Muscle of back (tissue), 10 donors: ENCODE results near the gene GON4L. TPM values are rescaled to one million over a fixed set of nuclear protein-coding genes. Genes with fewer than 3 reads are reported as not detected.

Experiments used
- polyA plus RNA-seq, 10 donors: library from polyadenylated mRNA; unstranded; fragments of 120-200 nt; gene quantifications; one replicate each; pipeline ENCODE4 v1.2.1, GENCODE V29; 2013; ENCODE audit not compliant: insufficient read length in 10 of 10

The GON4L gene
- polyA plus RNA-seq, 10 donors = 21.8 to 43.6 (median 30.3) TPM

Other genes starting within 250 kb of the GON4L start
- gene MSTO1, start 247.0 kb downstream of the GON4L start, polyA plus RNA-seq = 10 to 100 TPM; 24.9 to 50.5 (median 33.8) TPM
- gene YY1AP1, start 168.4 kb downstream of the GON4L start, polyA plus RNA-seq = 10 to 100 TPM; 38.8 to 60.3 (median 52.2) TPM
- gene DAP3, start 168.1 kb downstream of the GON4L start, polyA plus RNA-seq = 100 to 1,000 TPM; 111 to 162 (median 138) TPM
- 10 to 100 TPM; 13.1 to 19.8 (median 16.1) TPM for gene SYT11, start 2.4 kb upstream of the GON4L start, polyA plus RNA-seq
- 10 to 100 TPM; 20.7 to 33.1 (median 25.6) TPM for gene RIT1, start 54.1 kb upstream of the GON4L start, polyA plus RNA-seq
- gene KHDC4, start 77.2 kb upstream of the GON4L start, polyA plus RNA-seq = 10 to 100 TPM; 21.9 to 51.3 (median 30.2) TPM
- gene RXFP4, start 84.4 kb upstream of the GON4L start, polyA plus RNA-seq = under 1 TPM in 3 of 10 donors, not detected in 7; 0.14 to 0.22 (median 0.16) TPM
- gene ARHGEF2, start 121.3 kb upstream of the GON4L start, polyA plus RNA-seq = 100 to 1,000 TPM in 9 of 10 donors, 10 to 100 TPM in 1; 97.7 to 165 (median 139) TPM
- gene SSR2, start 163.7 kb upstream of the GON4L start, polyA plus RNA-seq = 100 to 1,000 TPM; 212 to 298 (median 248) TPM
- 10 to 100 TPM; 37.6 to 47.4 (median 43.0) TPM for gene UBQLN4, start 196.6 kb upstream of the GON4L start, polyA plus RNA-seq
- 10 to 100 TPM; 32.4 to 46.7 (median 36.3) TPM for gene LAMTOR2, start 197.6 kb upstream of the GON4L start, polyA plus RNA-seq
- gene RAB25, start 203.9 kb upstream of the GON4L start, polyA plus RNA-seq = 10 to 100 TPM in 2 of 10 donors, under 1 TPM in 6, not detected in 2; 0.26 to 11.7 (median 0.34) TPM
- gene MEX3A, start 225.3 kb upstream of the GON4L start, polyA plus RNA-seq = 10 to 100 TPM; 10.8 to 30.7 (median 21.3) TPM